Measurements from ENCODE around the gene MCC.
A peak's percentile ranks its signal among the peaks of the same experiment; 100 is the strongest.

The MCC gene

DNA sequence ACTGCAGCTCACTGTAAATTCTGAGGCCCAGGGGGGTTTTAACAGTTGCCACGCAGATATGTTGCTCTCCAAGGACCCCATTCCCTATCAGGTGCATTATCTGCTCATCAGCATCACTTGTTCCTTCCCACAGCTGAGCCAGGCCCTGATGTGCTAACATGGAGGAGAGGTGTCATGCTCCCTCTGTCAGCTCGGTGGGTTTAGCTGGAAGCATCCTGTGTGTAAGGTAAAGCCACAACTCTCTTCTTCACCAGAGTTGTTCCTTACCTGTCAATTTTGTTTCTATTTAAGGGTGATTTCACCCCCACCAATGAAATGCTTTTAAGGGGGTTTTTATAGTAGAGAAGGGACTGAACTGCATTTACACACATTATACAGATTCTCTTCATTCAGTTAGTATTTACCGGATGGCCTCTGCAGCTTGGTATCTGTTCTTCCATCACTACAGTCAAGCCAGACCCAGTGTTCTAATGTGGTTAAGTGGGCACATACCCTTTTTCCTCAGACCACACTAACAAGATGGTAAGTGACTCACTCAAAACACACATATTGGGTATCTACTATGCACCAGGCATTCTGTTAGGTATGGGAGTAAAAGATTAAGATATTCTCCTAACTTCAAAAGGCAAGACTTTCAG lies 306.3 kb downstream of the MCC start:
- no peak for DNase-seq (ENCODE audit: low read depth)

DNA sequence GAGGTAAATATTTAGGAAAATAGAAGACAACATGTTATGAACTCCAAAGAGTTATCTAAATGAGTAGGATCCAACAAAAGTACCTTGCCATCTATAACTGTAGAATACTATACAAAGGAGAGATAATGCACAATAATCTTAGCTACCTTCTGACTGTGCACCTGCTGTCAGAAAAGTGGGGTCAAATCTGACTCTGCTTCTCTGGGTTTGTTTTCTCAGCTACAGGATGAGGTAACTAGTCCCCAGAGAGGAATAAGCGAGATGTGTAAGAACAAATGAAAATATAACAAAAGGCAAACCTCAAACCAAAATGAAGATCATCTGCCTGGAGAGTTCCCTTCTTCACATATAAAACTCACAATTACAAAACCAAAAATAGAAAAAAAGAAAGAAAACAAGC lies 306.8 kb downstream of the MCC start:
- no peak overlapping the region for H3K4me3 ChIP-seq (ENCODE audit: low read length)
- no peak for TF ChIP-seq CTCF (conservative IDR thresholded peaks at IDR 0.05; ENCODE audit: low read length)

More for the DNA sequence above, 306.3 kb downstream of the MCC start:
- no peak overlapping the region for H3K4me3 ChIP-seq (ENCODE audit: low read length)
- TF ChIP-seq CTCF (conservative IDR thresholded peaks at IDR 0.05; ENCODE audit: low read length) = no peak

GRCh38 chr5:113179156-113179555 lies 309.1 kb downstream of the MCC start:
- peak; percentile 45 for DNase-seq (ENCODE audit: low read depth)
- TF ChIP-seq CTCF (conservative IDR thresholded peaks at IDR 0.05; ENCODE audit: low read length) = no peak
- H3K4me3 ChIP-seq (ENCODE audit: low read length) = no peak overlapping the region

More for the DNA sequence above, 306.8 kb downstream of the MCC start:
- DNase-seq (ENCODE audit: low read depth) = no peak

DNA sequence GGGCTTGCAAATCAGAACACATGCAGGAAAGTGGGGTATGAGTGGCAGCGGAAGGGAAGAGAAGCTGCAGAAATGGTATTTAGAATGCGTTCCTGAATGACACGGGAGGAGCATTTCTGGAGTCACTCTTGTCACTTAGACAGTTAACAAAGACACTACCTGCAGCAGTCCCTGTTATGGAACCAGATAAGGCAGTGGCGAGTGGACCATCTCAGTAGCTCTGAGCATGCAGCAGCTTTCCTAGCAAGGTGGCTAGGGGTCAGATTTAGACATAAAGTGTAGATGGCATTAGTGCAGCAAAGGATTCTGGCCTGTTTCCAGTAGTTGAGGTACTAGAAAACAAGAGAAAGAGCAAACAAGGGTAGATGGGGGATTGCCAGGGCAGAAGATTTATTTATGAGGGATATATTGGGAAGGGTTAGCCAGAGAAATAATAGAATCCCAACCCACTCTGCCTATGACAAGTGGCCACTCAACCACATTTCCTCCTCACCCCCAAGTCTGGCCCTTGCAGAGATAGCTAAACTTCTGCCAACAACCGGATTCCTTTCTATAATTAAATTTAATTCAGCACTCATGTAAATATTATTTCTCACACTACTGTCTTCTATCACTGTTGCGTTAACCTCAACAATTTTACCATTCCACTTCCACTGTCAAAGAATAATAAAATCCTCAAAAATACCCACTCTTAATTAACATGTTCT lies 310.0 kb downstream of the MCC start:
- H3K4me3 ChIP-seq (ENCODE audit: low read length) = no peak overlapping the region
- no peak for DNase-seq (ENCODE audit: low read depth)
- TF ChIP-seq CTCF (conservative IDR thresholded peaks at IDR 0.05; ENCODE audit: low read length) = no peak

DNA sequence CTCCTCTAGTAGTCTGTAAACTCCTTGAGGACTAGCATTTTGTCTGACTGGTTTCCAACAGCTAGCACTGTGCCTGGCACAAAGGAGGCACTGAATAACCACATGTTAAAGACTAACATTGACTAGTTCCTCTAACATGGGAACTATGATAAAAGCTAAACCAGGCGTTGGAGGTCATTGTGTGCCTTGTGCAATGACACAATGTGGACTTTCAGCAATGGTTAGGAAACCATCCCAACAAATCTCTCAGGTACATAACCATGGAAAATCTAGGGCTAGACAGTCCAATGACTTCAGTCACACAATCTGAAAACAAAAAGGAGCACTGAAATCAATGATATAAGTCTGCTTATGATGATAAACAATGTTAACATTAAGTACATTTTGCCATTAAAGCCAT lies 311.0 kb downstream of the MCC start:
- DNase-seq (ENCODE audit: low read depth) = no peak
- TF ChIP-seq CTCF (conservative IDR thresholded peaks at IDR 0.05; ENCODE audit: low read length) = no peak
- H3K4me3 ChIP-seq (ENCODE audit: low read length) = no peak overlapping the region

DNA sequence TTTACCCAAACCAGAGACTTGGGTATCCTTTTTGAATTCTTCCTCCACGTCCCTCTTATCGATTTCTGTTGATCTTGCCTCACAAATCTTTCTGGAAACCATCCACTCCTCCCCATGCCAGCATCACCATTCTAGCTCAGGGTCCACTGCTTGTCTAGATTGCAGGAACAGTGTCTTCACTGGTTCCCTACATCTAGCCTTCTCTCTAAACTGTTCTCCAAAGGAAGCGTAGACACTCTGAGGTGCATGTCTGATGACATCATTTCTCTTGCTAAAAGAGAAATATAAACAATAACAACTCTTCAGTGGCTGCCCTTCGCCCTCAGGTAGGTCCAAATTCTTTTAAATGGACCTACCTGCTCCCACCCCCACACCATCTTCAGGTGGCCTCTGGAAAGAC lies 311.5 kb downstream of the MCC start:
- no peak for DNase-seq (ENCODE audit: low read depth)
- no peak for TF ChIP-seq CTCF (conservative IDR thresholded peaks at IDR 0.05; ENCODE audit: low read length)
- no peak overlapping the region for H3K4me3 ChIP-seq (ENCODE audit: low read length)

- DNase-seq (ENCODE audit: low read depth) = no peak
- H3K4me3 ChIP-seq (ENCODE audit: low read length) = no peak overlapping the region
- no peak for TF ChIP-seq CTCF (conservative IDR thresholded peaks at IDR 0.05; ENCODE audit: low read length)
Measured at GRCh38 chr5:113176196-113176595, 312.1 kb downstream of the MCC start.

Data from AG10803 (cell line).